ENCODE data around the gene IGF1R. TPM values are rescaled to one million over a fixed set of nuclear protein-coding genes. Genes with fewer than 3 reads are reported as not detected.

The IGF1R gene
- total RNA-seq, 2 donors from 2014 or later: 115 to 119 TPM

DNA sequence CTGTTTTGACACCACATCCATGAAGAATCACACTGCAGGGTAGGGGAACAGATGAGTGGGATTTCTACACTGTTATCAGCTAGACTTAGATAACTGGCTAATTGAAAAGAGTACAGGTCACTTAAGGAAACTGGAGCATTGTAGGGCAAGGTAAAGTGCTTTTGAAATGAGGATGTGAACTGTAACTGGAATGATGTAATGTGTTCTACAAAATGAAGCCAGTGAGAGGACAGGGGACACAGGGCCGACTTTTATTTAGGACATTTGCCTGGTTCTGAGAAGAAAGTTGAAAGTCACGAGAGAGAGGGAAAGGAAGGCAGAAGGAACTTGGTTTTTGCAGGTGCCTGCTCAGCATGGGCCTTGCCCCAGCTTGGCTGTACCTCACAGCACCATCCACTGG is 50.5 kb downstream of the IGF1R start:
- no peak overlapping the region for H3K27ac ChIP-seq (ENCODE audit: low read depth, low read length)
- H3K27me3 ChIP-seq (ENCODE audit: control insufficient read depth, insufficient read depth, low read length, poor library complexity, severe bottlenecking): no peaks in the 10 kb centered on the region
- H3K9me3 ChIP-seq (ENCODE audit: control insufficient read depth, low read length): no peaks in the 10 kb centered on the region
- H3K36me3 ChIP-seq (ENCODE audit: control insufficient read depth, insufficient read depth, low read length): no peaks in the 10 kb centered on the region
- no peak for DNase-seq
- Mint-ChIP-seq H3K27me3 (ENCODE audit: insufficient read depth) (no peaks in the 10 kb centered on the region), H3K27ac (no peak overlapping the region), H3K4me3 (no peak overlapping the region), H3K4me1 (peaks cover 59% of the 10 kb centered on the region), H3K36me3 (ENCODE audit: low read depth) (peaks cover 8% of the 10 kb centered on the region), H3K9me3 (no peaks in the 10 kb centered on the region)
- peaks cover 21% of the 10 kb centered on the region for H3K4me1 ChIP-seq (ENCODE audit: control insufficient read depth, insufficient read depth, low read length)
- no peak overlapping the region for H3K4me3 ChIP-seq (ENCODE audit: low read length)
- TF ChIP-seq, protein P1, sequence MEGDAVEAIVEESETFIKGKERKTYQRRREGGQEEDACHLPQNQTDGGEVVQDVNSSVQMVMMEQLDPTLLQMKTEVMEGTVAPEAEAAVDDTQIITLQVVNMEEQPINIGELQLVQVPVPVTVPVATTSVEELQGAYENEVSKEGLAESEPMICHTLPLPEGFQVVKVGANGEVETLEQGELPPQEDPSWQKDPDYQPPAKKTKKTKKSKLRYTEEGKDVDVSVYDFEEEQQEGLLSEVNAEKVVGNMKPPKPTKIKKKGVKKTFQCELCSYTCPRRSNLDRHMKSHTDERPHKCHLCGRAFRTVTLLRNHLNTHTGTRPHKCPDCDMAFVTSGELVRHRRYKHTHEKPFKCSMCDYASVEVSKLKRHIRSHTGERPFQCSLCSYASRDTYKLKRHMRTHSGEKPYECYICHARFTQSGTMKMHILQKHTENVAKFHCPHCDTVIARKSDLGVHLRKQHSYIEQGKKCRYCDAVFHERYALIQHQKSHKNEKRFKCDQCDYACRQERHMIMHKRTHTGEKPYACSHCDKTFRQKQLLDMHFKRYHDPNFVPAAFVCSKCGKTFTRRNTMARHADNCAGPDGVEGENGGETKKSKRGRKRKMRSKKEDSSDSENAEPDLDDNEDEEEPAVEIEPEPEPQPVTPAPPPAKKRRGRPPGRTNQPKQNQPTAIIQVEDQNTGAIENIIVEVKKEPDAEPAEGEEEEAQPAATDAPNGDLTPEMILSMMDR (conservative IDR thresholded peaks at IDR 0.05): no peak
- no peak overlapping the region for H3K9ac ChIP-seq (ENCODE audit: extremely low read depth, low read length, poor library complexity, severe bottlenecking)
- 78 to 86% methylated on average over 1 to 2 of the region's 2 CpGs for WGBS, 2 experiments (ENCODE audit: insufficient coverage in 1 of 2, insufficient read length in 1 of 2)

DNA sequence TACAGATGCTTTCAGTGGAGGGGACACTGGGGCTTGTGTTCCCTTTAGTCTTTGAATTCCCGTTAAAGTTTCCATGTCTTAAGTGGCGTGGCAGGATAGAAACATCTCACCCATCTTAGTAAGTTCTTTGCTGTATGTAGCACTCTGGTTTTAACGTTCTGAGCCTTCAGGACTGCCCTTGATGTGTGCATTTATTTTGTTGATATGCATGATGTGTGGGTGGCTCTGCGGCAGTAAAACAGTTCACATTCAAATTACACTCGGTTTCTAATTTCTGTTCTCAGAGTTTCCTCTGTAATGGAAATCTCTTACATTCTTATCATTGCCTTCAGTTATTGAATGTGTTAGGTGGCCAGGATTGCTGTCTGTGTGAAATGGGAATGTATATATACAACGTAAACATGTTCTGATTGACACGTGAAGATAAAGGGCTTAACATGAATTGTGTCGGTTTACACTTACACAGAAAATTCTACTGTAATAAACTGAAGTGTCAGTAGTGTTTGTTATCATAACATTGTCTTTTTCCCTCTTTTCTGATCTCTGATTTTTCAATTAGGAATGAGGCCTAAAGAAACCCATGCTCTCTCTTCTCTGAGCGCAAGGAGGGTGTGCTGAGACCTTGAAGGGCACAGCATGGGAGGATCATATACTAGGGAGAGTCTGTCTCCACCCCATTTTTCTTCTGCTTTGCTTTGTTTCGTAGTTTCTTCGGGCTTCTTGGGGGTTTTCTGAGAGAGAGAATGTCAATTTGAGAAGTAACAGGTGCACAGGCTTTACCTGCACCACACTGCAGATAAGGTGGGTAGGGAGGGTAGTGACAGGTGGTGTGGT is 51.5 kb downstream of the IGF1R start:
- H3K4me1 Mint-ChIP-seq: peaks cover 52% of the 10 kb centered on the region
- WGBS, 2 experiments (ENCODE audit: insufficient coverage in 1 of 2, insufficient read length in 1 of 2): 76 to 82% methylated on average over 6 to 11 of the region's 11 CpGs

DNA sequence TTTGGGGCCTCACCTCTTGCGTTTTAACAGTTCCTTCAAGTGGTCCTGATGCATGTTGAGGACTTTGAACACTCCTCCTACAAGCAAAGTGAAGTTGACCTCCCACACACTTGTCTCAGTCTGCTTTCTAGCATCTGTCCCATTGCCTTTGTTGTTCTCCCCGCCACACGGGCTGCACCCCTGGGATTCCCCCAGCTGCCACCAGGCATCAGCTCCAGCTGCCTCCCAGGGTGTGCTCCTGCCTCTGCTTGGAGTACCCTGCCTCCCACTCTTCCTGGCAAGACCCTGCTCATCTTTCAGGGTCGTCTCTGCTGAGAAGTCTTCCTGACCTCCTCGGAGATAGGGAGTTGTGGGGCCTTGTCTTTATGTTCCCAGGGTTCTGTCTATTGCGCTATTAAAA is 52.2 kb downstream of the IGF1R start:
- H3K4me1 Mint-ChIP-seq: peaks cover 45% of the 10 kb centered on the region
- Histone ChIP-seq H3K27ac (ENCODE audit: low read depth, low read length) (no peak overlapping the region), H3K4me3 (ENCODE audit: low read length) (no peak overlapping the region), H3K4me1 (ENCODE audit: control insufficient read depth, insufficient read depth, low read length) (peaks cover 16% of the 10 kb centered on the region), H3K9me3 (ENCODE audit: control insufficient read depth, low read length) (no peaks in the 10 kb centered on the region), H3K27me3 (ENCODE audit: control insufficient read depth, insufficient read depth, low read length, poor library complexity, severe bottlenecking) (no peaks in the 10 kb centered on the region), H3K36me3 (ENCODE audit: control insufficient read depth, insufficient read depth, low read length) (no peaks in the 10 kb centered on the region), H3K9ac (ENCODE audit: extremely low read depth, low read length, poor library complexity, severe bottlenecking) (no peak overlapping the region)
- DNase-seq: no peak
- H3K9me3 Mint-ChIP-seq: no peaks in the 10 kb centered on the region
- H3K4me3 Mint-ChIP-seq: no peak overlapping the region
- peaks cover 8% of the 10 kb centered on the region for H3K36me3 Mint-ChIP-seq (ENCODE audit: low read depth)
- H3K27me3 Mint-ChIP-seq (ENCODE audit: insufficient read depth): no peaks in the 10 kb centered on the region
- TF ChIP-seq, protein P1 (conservative IDR thresholded peaks at IDR 0.05): no peak
- WGBS, 2 experiments (ENCODE audit: insufficient coverage in 1 of 2, insufficient read length in 1 of 2): 83 to 91% methylated on average over 4 to 6 of the region's 6 CpGs
- no peak overlapping the region for H3K27ac Mint-ChIP-seq

More for the DNA sequence above, 51.5 kb downstream of the IGF1R start:
- H3K9me3 ChIP-seq (ENCODE audit: control insufficient read depth, low read length): no peaks in the 10 kb centered on the region
- H3K36me3 ChIP-seq (ENCODE audit: control insufficient read depth, insufficient read depth, low read length): no peaks in the 10 kb centered on the region
- no peak for DNase-seq
- TF ChIP-seq, protein P1 (conservative IDR thresholded peaks at IDR 0.05): no peak
- no peak overlapping the region for H3K9ac ChIP-seq (ENCODE audit: extremely low read depth, low read length, poor library complexity, severe bottlenecking)
- H3K4me3 ChIP-seq (ENCODE audit: low read length): no peak overlapping the region
- H3K27me3 ChIP-seq (ENCODE audit: control insufficient read depth, insufficient read depth, low read length, poor library complexity, severe bottlenecking): no peaks in the 10 kb centered on the region
- no peak overlapping the region for H3K27ac ChIP-seq (ENCODE audit: low read depth, low read length)
- H3K36me3 Mint-ChIP-seq (ENCODE audit: low read depth): peaks cover 8% of the 10 kb centered on the region
- H3K4me3 Mint-ChIP-seq: no peak overlapping the region
- peaks cover 21% of the 10 kb centered on the region for H3K4me1 ChIP-seq (ENCODE audit: control insufficient read depth, insufficient read depth, low read length)
- no peaks in the 10 kb centered on the region for H3K9me3 Mint-ChIP-seq
- H3K27ac Mint-ChIP-seq: no peak overlapping the region
- no peaks in the 10 kb centered on the region for H3K27me3 Mint-ChIP-seq (ENCODE audit: insufficient read depth)
